Activated gamma-delta T cell treated with Interleukin-2 at 50 U/mL for 16 hours (primary cell): ENCODE results near the gene HNRNPA2B1.

Source experiments
- DNase-seq: peaks from one replicate; pipeline ENCODE4 v3.0.0-alpha.2; 2020

HNRNPA2B1 gene

GRCh38 chr7:26141077-26141476 lies 59.5 kb downstream of the HNRNPA2B1 start:
- no peak for DNase-seq

- no peak for DNase-seq
Measured at GRCh38 chr7:26140380-26140779, 60.2 kb downstream of the HNRNPA2B1 start.
